Adrenal gland (tissue), 12 donors: ENCODE measurements around the gene IMMP2L. TPM values are rescaled to one million over a fixed set of nuclear protein-coding genes. Genes with fewer than 3 reads are reported as not detected.

ENCODE experiments used
- DNase-seq, 7 donors: peaks; one replicate each; pipeline ENCODE4 v3.0.0-alpha.2; 2019 to 2020
- H3K27ac ChIP-seq, 5 donors: fragments of 200-600 bp; sonication (generic) in 4 of 5; 1 replicate in 3 of 5; 2 replicates in 2 of 5; pipeline versions ENCODE4 v1.5.1 to v1.8.0; 2016 to 2020; ENCODE audit warnings: mild to moderate bottlenecking in 1 of 5
- H3K27me3 ChIP-seq: fragments of 200-600 bp; 2 replicates; pipeline ENCODE4 v1.8.0; 2021
- H3K36me3 ChIP-seq, 2 donors: fragments of 200-600 bp; replicated peaks in 1 of 2; 1 replicate in 1 of 2; 2 replicates in 1 of 2; pipeline versions ENCODE4 v1.5.1 to v1.8.0; 2018 to 2022
- H3K4me1 ChIP-seq, 2 donors: fragments of 200-600 bp; replicated peaks in 1 of 2; 1 replicate in 1 of 2; 2 replicates in 1 of 2; pipeline versions ENCODE4 v1.5.1 to v1.8.0; 2018 to 2021
- H3K4me3 ChIP-seq, 4 donors: fragments of 200-600 bp; sonication (generic) in 3 of 4; one replicate each; pipeline ENCODE4 v1.5.1; 2016 to 2018
- H3K9me3 ChIP-seq, 3 donors: fragments of 200-600 bp; sonication (generic) in 1 of 3; replicated peaks in 1 of 3; 1 replicate in 2 of 3; 2 replicates in 1 of 3; pipeline versions ENCODE4 v1.5.1 to v1.8.0; 2016 to 2021
- POLR2A ChIP-seq, 2 donors: fragments of 450-650 bp; IDR thresholded peaks; one replicate each; pipeline ENCODE4 v1.6.1; 2017; ENCODE audit warnings: antibody characterized with exemption in 2 of 2, mild to moderate bottlenecking in 2 of 2, moderate library complexity in 1 of 2
- WGBS, 4 donors: extraction: QIAGEN DNeasy Blood & Tissue Kit in 2 of 4; methylation state at CpG; one replicate each; pipeline versions ENCODE4 v1.1.5 to v1.1.7; 2013 to 2017; 5-methylcytosine and 5-hydroxymethylcytosine counted together
- intact Hi-C, 2 donors: fragments of 100-400 bp; cut with DNase I; formaldehyde crosslinking; loops; one replicate each; pipeline versions ENCODE4 v1.14.1 to v1.15.0; 2022 to 2023
- polyA plus RNA-seq, 3 donors: library from polyadenylated mRNA; stranded (reverse); fragments of 200-250 nt in 2 of 3; fragments of 350-450 nt in 1 of 3; fragmentation: Illumina TruSeq in 1 of 3; extraction: RNeasy Lipid Tissue Mini Kit (QIAGEN cat#74804) in 1 of 3; gene quantifications; one replicate each; pipeline ENCODE4 v1.2.3, GENCODE V29; 2013 to 2014
- total RNA-seq, 9 donors: library from RNA; depleted of rRNA in 4 of 9; stranded (reverse); fragments of >200 nt in 4 of 9; fragments of 120-200 nt in 1 of 9; fragmentation: NEBNext Ultra II Directional in 1 of 9; extraction: Animal tissue kit (Norgen Biotek cat#: 25700) in 1 of 9; gene quantifications; one replicate each; pipeline versions ENCODE4 v1.1.0 to v1.2.4, GENCODE V29; 2013 to 2023
- TF ChIP-seq, protein P1 (sequence below), 6 experiments: fragments of 450-650 bp in 4 of 6; fragments of 200-600 bp in 2 of 6; sonication (generic) in 1 of 6; IDR thresholded peaks; 1 replicate in 5 of 6; 2 replicates in 1 of 6; pipeline versions ENCODE4 v1.5.1 to v1.8.0; 2016 to 2021; ENCODE audit warnings: antibody characterized with exemption in 6 of 6, mild to moderate bottlenecking in 2 of 6, moderate library complexity in 1 of 6
- donor health status: healthy with polysubstance abuse.
- donor health status: Bipolar disorder and iron deficiency.
- donor health status: DM: yes; HTN: yes; CAD: no.
- donor health status: DM: no; HTN: no; CAD: no.
- donor health status: DM: no; HTN: no; CAD: no.
- donor health status: DM: yes; HTN: yes; CAD: no.

IMMP2L gene
- total and polyA plus RNA-seq, 12 donors, result 13.4 to 34.1 (median 25.3) TPM

DNA sequence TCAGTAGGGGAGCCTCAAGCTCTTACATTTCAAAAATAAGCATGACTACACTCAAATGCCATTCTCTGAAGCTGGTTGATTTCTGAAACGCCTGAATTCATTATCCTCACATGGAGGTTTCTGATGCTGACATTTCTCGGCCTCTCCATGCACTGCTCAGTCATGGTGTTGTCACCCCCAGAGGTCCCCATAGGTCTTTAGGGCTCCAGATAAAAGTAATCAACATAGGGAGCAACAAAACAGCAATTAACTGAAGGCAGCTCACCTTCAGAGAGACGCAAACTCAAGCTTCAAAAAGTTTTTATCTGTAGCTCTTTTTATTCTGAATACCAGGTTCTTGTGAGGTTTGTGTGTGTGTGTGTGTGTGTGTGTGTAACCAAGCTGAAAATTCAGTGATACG lies 694.5 kb downstream of the IMMP2L start:
- intact Hi-C loops, result no loop called here
- Histone ChIP-seq H3K4me3 (no peak overlapping the region), H3K27me3 (no peaks in the 10 kb centered on the region), H3K36me3 (no peaks in the 10 kb centered on the region), H3K4me1 (peaks cover 0 to 5% of the 10 kb centered on the region in 2 donors), H3K27ac (no peak overlapping the region), H3K9me3 (no peaks in the 10 kb centered on the region)
- DNase-seq, result no peak
- WGBS, 4 donors, result 95 to 97% (median 96%) methylated on average over 4 of the region's 4 CpGs
- TF ChIP-seq, protein P1, sequence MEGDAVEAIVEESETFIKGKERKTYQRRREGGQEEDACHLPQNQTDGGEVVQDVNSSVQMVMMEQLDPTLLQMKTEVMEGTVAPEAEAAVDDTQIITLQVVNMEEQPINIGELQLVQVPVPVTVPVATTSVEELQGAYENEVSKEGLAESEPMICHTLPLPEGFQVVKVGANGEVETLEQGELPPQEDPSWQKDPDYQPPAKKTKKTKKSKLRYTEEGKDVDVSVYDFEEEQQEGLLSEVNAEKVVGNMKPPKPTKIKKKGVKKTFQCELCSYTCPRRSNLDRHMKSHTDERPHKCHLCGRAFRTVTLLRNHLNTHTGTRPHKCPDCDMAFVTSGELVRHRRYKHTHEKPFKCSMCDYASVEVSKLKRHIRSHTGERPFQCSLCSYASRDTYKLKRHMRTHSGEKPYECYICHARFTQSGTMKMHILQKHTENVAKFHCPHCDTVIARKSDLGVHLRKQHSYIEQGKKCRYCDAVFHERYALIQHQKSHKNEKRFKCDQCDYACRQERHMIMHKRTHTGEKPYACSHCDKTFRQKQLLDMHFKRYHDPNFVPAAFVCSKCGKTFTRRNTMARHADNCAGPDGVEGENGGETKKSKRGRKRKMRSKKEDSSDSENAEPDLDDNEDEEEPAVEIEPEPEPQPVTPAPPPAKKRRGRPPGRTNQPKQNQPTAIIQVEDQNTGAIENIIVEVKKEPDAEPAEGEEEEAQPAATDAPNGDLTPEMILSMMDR (IDR thresholded peaks at IDR 0.05), result no peak
- TF ChIP-seq POLR2A (IDR thresholded peaks at IDR 0.05), result no peak

DNA sequence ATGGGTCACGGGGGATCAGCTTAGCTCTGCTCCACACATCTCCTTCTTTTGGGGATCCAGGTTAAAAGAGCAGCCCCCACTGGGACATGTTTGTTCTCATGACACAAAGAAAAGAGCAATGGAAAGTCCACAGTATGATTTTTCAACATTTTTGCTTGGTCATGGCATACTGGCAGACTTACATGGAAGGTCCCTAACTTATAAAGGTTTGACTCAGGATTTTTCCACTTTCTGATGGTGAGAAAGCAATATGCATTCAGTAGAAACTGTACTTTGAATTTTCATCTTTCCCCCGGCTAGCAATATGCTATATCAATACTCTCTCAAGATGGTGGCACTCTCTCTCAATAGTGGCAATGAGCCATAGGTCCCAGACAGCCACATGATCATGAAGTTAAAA lies 699.0 kb downstream of the IMMP2L start:
- no peaks in the 10 kb centered on the region for H3K36me3 ChIP-seq
- no peak for DNase-seq
- H3K4me1 ChIP-seq, result peaks cover 0 to under 1% of the 10 kb centered on the region in 2 donors
- H3K9me3 ChIP-seq, result no peaks in the 10 kb centered on the region
- H3K4me3 ChIP-seq, result no peak overlapping the region
- 93 to 100% (median 97%) methylated on average over 2 of the region's 2 CpGs for WGBS, 4 donors
- TF ChIP-seq, protein P1 (IDR thresholded peaks at IDR 0.05), result no peak
- no peak for TF ChIP-seq POLR2A (IDR thresholded peaks at IDR 0.05)
- no peaks in the 10 kb centered on the region for H3K27me3 ChIP-seq
- no peak overlapping the region for H3K27ac ChIP-seq
- intact Hi-C loops, result no loop called here

DNA sequence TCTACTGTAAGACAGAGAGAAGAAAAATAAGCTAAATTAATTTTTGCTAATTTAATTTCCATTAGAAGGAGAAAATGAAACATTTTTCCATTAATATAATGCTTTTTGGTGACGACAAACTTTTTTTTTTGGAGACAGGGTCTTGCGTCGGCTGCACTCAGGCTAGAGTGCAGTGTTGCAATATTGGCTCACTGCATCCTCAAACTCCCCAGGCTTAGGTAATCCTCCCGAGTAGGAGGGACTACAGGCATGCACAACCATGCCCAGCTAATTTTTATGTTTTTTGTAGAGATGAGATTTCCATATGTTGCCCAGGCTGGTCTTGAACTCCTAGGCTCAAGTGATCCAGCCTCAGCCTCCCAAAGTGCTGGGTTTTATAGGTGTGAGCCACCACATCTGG lies 701.1 kb downstream of the IMMP2L start:
- intact Hi-C loops, result no loop called here
- Histone ChIP-seq H3K27me3 (no peaks in the 10 kb centered on the region), H3K36me3 (no peaks in the 10 kb centered on the region), H3K4me1 (peaks cover 0 to 3% of the 10 kb centered on the region in 2 donors), H3K9me3 (no peaks in the 10 kb centered on the region), H3K4me3 (no peak overlapping the region), H3K27ac (no peak overlapping the region)
- no peak for TF ChIP-seq POLR2A (IDR thresholded peaks at IDR 0.05)
- TF ChIP-seq, protein P1 (IDR thresholded peaks at IDR 0.05), result no peak
- no peak for DNase-seq
- 87 to 95% (median 91%) methylated on average over 4 of the region's 4 CpGs for WGBS, 4 donors

DNA sequence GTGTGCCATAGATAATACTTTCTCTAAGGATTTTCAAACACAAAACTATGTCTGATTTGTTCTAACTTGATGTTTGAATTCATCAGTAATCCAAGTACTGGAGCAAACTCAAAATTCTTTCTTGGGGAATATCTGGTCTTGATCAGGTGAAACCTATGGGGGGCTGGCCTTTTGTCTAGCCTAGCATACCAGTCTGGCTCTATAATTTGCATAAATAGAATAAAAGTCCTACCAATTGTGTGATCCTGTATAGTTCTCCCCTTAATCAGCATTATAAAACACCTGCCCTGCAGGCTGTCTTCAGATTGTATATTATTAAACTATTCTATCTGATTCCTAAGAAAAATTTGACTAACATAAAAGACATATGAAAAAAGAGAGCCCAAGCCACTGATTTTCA lies 705.2 kb downstream of the IMMP2L start:
- no peak for DNase-seq

More for the DNA sequence above, 705.2 kb downstream of the IMMP2L start:
- intact Hi-C loops, result no loop called here
- no peaks in the 10 kb centered on the region for H3K36me3 ChIP-seq
- H3K9me3 ChIP-seq, result no peaks in the 10 kb centered on the region
- H3K27me3 ChIP-seq, result no peaks in the 10 kb centered on the region
- H3K4me1 ChIP-seq, result peaks cover 0 to 3% of the 10 kb centered on the region in 2 donors
- TF ChIP-seq POLR2A (IDR thresholded peaks at IDR 0.05), result no peak
- TF ChIP-seq, protein P1 (IDR thresholded peaks at IDR 0.05), result no peak
- H3K27ac ChIP-seq, result no peak overlapping the region
- H3K4me3 ChIP-seq, result no peak overlapping the region
